B cell (primary cell): Measurements from ENCODE around the gene MRPL52. TPM values are rescaled to one million over a fixed set of nuclear protein-coding genes. Genes with fewer than 3 reads are reported as not detected.

Experiments
- ATAC-seq: fragments of 200-7000 bp; cut with Tn5 transposase; one replicate; pipeline ENCODE4 v1.10.0; 2021; ENCODE audit warnings: low read depth, mild to moderate bottlenecking, moderate number of reproducible peaks, moderate library complexity
- CTCF ChIA-PET: fragments of 350-600 bp; sonication (Branson Sonifier 250); formaldehyde crosslinking; loops from one replicate; lab custom pipeline; 2021; ENCODE audit warnings: antibody characterized with exemption, inconsistent platforms; lab: Charles Lee
- POLR2A ChIA-PET: fragments of 350-600 bp; sonication (Branson Sonifier 250); formaldehyde crosslinking; loops from one replicate; lab custom pipeline; 2021; ENCODE audit warnings: antibody characterized with exemption; lab: Charles Lee
- DNase-seq: peaks from one replicate; pipeline ENCODE4 v3.0.0; 2013
- H2AFZ ChIP-seq: 2 replicates; pipeline ENCODE4 v1.6.1; 2012; ENCODE audit warnings: mild to moderate bottlenecking, low read depth, low read length; ENCODE audit not compliant: insufficient read depth, poor library complexity, severe bottlenecking
- H3K27ac ChIP-seq, 2 donors: 1 replicate in 1 of 2; 2 replicates in 1 of 2; pipeline ENCODE4 v1.5.1; 2012 to 2013; ENCODE audit warnings: low read length in 2 of 2, mild to moderate bottlenecking in 2 of 2, moderate library complexity in 1 of 2
- H3K27me3 ChIP-seq, 4 experiments: fragments of 200-600 bp in 1 of 4; sonication (generic) in 1 of 4; replicated peaks in 1 of 4; 1 replicate in 2 of 4; 2 replicates in 2 of 4; pipeline versions ENCODE4 v1.6.1 to v1.7.0; 2013 to 2016; ENCODE audit warnings: low read length in 3 of 4, mild to moderate bottlenecking in 2 of 4, mixed read lengths in 1 of 4, moderate library complexity in 1 of 4; ENCODE audit not compliant: insufficient read depth in 4 of 4, control insufficient read depth in 3 of 4; ENCODE audit errors: control extremely low read depth in 1 of 4
- H3K36me3 ChIP-seq, 2 experiments: replicated peaks in 1 of 2; 1 replicate in 1 of 2; 2 replicates in 1 of 2; pipeline versions ENCODE4 v1.6.1 to v1.7.1; 2013; ENCODE audit warnings: low read length in 1 of 2; ENCODE audit not compliant: insufficient read depth in 2 of 2, control insufficient read depth in 1 of 2; ENCODE audit errors: control extremely low read depth in 1 of 2, extremely low read depth in 1 of 2
- H3K4me1 ChIP-seq, 2 donors: fragments of 200-600 bp in 1 of 2; sonication (generic) in 1 of 2; 1 replicate in 1 of 2; 2 replicates in 1 of 2; pipeline versions ENCODE4 v1.5.1 to v1.6.1; 2013 to 2017; ENCODE audit warnings: low read length in 2 of 2; ENCODE audit not compliant: control insufficient read depth in 2 of 2, insufficient read depth in 2 of 2
- H3K4me2 ChIP-seq: replicated peaks from 2 replicates; pipeline ENCODE3; 2012; ENCODE audit warnings: mild to moderate bottlenecking, low read depth, low read length; ENCODE audit not compliant: poor library complexity, severe bottlenecking
- H3K4me3 ChIP-seq, 5 experiments: fragments of 200-600 bp in 1 of 5; sonication (generic) in 1 of 5; 1 replicate in 3 of 5; 2 replicates in 2 of 5; pipeline versions ENCODE4 v1.5.1 to v1.7.0; 2011 to 2016; ENCODE audit warnings: low read length in 4 of 5, mild to moderate bottlenecking in 4 of 5, low read depth in 2 of 5, control low read depth in 1 of 5, moderate library complexity in 1 of 5; ENCODE audit not compliant: insufficient read depth in 1 of 5; ENCODE audit errors: control extremely low read depth in 1 of 5, extremely low read depth in 1 of 5
- H3K79me2 ChIP-seq: fragments of 200-600 bp; sonication (generic); one replicate; pipeline ENCODE4 v1.6.0; 2016; ENCODE audit warnings: low read length; ENCODE audit not compliant: control insufficient read depth, insufficient read depth
- H3K9ac ChIP-seq: fragments of 200-600 bp; sonication (generic); 2 replicates; pipeline ENCODE4 v1.6.1; 2017; ENCODE audit warnings: mild to moderate bottlenecking, low read length, moderate library complexity
- H3K9me3 ChIP-seq, 3 donors: one replicate each; pipeline versions ENCODE4 v1.6.1 to v1.7.1; 2013; ENCODE audit warnings: low read length in 2 of 3; ENCODE audit not compliant: control insufficient read depth in 2 of 3, insufficient read depth in 1 of 3; ENCODE audit errors: control extremely low read depth in 1 of 3
- H4K20me1 ChIP-seq: 2 replicates; pipeline ENCODE4 v1.6.0; 2012; ENCODE audit warnings: mild to moderate bottlenecking, low read length; ENCODE audit not compliant: insufficient read depth, control insufficient read depth, poor library complexity, severe bottlenecking
- H3K27ac Mint-ChIP-seq: one replicate; pipeline ENCODE4 v1.8.0; 2021; ENCODE audit warnings: mixed read lengths
- H3K27me3 Mint-ChIP-seq: one replicate; pipeline ENCODE4 v1.8.0; 2021; ENCODE audit warnings: mixed read lengths
- H3K4me1 Mint-ChIP-seq: one replicate; pipeline ENCODE4 v1.8.0; 2021; ENCODE audit warnings: mixed read lengths
- H3K4me3 Mint-ChIP-seq: one replicate; pipeline ENCODE4 v1.8.0; 2021; ENCODE audit warnings: mixed read lengths
- H3K9me3 Mint-ChIP-seq: one replicate; pipeline ENCODE4 v1.8.0; 2022; ENCODE audit warnings: mixed read lengths; ENCODE audit not compliant: insufficient read depth
- EZH2 ChIP-seq: IDR thresholded peaks from 2 replicates; pipeline ENCODE4 v1.6.1; 2012; ENCODE audit warnings: borderline replicate concordance, low read depth, mild to moderate bottlenecking, moderate library complexity, low read length; ENCODE audit not compliant: insufficient read depth, poor library complexity, severe bottlenecking
- WGBS: methylation state at CpG from one replicate; pipeline ENCODE4 v1.1.5; 2013; ENCODE audit warnings: missing lambda C conversion rate; ENCODE audit not compliant: insufficient coverage; 5-methylcytosine and 5-hydroxymethylcytosine counted together
- intact Hi-C: fragments of 100-400 bp; cut with micrococcal nuclease; formaldehyde crosslinking; loops from one replicate; pipeline ENCODE4 v1.10.0; 2022
- polyA plus RNA-seq: library from polyadenylated mRNA; depleted of rRNA; stranded (reverse); fragments of >200 nt; gene quantifications from 2 replicates; pipeline ENCODE4 v1.2.3, GENCODE V29; 2012
- small RNA-seq: library from RNA; depleted of rRNA; stranded (forward); fragments of <200 nt; gene quantifications from one replicate; pipeline ENCODE3, GENCODE V24; 2012; ENCODE audit warnings: low replicate concordance, low read depth; ENCODE audit not compliant: insufficient read length
- total RNA-seq, 2 donors: library from RNA; stranded (reverse); fragments of 120-200 nt in 1 of 2; gene quantifications; 1 replicate in 1 of 2; 2 replicates in 1 of 2; pipeline versions ENCODE4 v1.2.3 to v1.2.4, GENCODE V29; 2013 to 2022
- TF ChIP-seq, protein P1 (sequence below): fragments of 200-600 bp; IDR thresholded peaks from one replicate; pipeline ENCODE4 v1.8.0; 2022; ENCODE audit warnings: antibody characterized with exemption, mild to moderate bottlenecking

Gene MRPL52
- total and polyA plus RNA-seq, 2 donors (not counting 1 experiment from before 2014, with no cell fraction given): 37.4 to 91.6 TPM

DNA sequence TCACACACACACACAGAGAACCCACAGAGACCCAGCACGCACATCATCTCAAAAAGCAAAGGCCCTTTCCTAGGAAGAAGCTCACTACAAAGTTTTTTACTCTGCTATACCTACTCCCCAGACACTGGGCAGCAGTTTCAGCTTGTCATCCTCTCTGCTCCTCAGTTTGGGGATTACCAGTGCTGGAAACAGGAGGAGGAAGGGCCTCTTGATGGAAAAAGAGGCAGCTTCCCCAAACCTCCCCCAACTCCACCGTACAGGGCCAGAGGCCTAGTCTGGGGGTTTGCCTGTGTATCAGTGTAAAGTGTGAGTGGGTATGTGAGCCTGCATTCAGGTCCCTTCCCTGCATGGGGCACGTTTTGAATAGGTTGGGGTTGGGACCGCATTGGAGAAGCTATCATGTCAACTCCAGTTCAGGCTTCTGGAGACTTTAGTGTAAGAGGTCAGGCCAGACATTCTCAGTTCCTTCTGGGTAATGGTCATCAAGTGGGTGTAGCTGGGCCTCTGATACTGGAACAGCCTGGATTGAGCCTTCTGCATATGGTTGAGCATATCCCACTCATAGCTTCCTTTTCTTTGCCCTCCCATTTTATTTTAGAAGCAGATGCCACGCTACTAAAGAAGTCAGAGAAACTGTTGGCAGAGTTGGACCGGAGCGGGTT is 54.5 kb downstream of the MRPL52 start:
- no peaks in the 10 kb centered on the region for H3K27me3 Mint-ChIP-seq
- intact Hi-C loops: no loop called here
- Histone ChIP-seq H3K9ac (no peak overlapping the region), H3K27me3 (no peaks in the 10 kb centered on the region), H4K20me1 (no peaks in the 10 kb centered on the region), H3K36me3 (peaks cover 0 to 7% of the 10 kb centered on the region in 2 experiments), H3K9me3 (no peaks in the 10 kb centered on the region), H3K4me3 (no peak overlapping the region), H3K4me2 (no peak overlapping the region), H2AFZ (no peak overlapping the region), H3K27ac (no peak overlapping the region), H3K4me1 (peaks cover 44 to 72% of the 10 kb centered on the region in 2 donors), H3K79me2 (peaks cover 8% of the 10 kb centered on the region)
- no peaks in the 10 kb centered on the region for H3K9me3 Mint-ChIP-seq
- 100% methylated on average over 3 of the region's 7 CpGs for WGBS
- H3K4me3 Mint-ChIP-seq: no peak overlapping the region
- peak overlapping the region; percentile 43 for H3K27ac Mint-ChIP-seq
- ChIA-PET POLR2A (interaction anchor here (0.8 to 5.3 kb wide), 5 partner anchors 13 to 437 kb away, joined by 3 to 61 read pairs (median 3); partner anchors contain the start of genes LRP10, PABPN1 and RBM23), CTCF (interaction anchor here (1.4 to 7.0 kb wide), 6 partner anchors 12 to 98 kb away, joined by 3 to 101 read pairs (median 11); partner anchors contain the start of genes AJUBA and LRP10)
- no peak for TF ChIP-seq EZH2
- TF ChIP-seq, protein P1, sequence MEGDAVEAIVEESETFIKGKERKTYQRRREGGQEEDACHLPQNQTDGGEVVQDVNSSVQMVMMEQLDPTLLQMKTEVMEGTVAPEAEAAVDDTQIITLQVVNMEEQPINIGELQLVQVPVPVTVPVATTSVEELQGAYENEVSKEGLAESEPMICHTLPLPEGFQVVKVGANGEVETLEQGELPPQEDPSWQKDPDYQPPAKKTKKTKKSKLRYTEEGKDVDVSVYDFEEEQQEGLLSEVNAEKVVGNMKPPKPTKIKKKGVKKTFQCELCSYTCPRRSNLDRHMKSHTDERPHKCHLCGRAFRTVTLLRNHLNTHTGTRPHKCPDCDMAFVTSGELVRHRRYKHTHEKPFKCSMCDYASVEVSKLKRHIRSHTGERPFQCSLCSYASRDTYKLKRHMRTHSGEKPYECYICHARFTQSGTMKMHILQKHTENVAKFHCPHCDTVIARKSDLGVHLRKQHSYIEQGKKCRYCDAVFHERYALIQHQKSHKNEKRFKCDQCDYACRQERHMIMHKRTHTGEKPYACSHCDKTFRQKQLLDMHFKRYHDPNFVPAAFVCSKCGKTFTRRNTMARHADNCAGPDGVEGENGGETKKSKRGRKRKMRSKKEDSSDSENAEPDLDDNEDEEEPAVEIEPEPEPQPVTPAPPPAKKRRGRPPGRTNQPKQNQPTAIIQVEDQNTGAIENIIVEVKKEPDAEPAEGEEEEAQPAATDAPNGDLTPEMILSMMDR: no peak
- DNase-seq (no peak), ATAC-seq (no peak)
- H3K4me1 Mint-ChIP-seq: peaks cover 64% of the 10 kb centered on the region

Small RNA genes lying within 50 kb of the gene (small RNA-seq; reads per million reads assigned to genes)
- gene RF00019: not detected

Other genes starting within 250 kb of the MRPL52 start
- 76.1 and 77.4 TPM in 2 replicates for gene DAD1, start 240.7 kb upstream of the MRPL52 start, total RNA-seq
- gene DAD1, start 240.7 kb upstream of the MRPL52 start, polyA plus RNA-seq: 83.0 and 114 TPM in 2 replicates
- 21.8 and 22.7 TPM in 2 replicates for gene ABHD4, start 231.6 kb upstream of the MRPL52 start, total RNA-seq
- gene ABHD4, start 231.6 kb upstream of the MRPL52 start, polyA plus RNA-seq: 10.5 and 12.2 TPM in 2 replicates
- not detected in 2 replicates for gene OR6J1, start 185.5 kb upstream of the MRPL52 start, total RNA-seq
- not detected in 2 replicates for gene OR6J1, start 185.5 kb upstream of the MRPL52 start, polyA plus RNA-seq
- gene OXA1L, start 63.2 kb upstream of the MRPL52 start, total RNA-seq: 186 and 201 TPM in 2 replicates
- 147 and 150 TPM in 2 replicates for gene OXA1L, start 63.2 kb upstream of the MRPL52 start, polyA plus RNA-seq
- 50.0 and 59.5 TPM in 2 replicates for gene SLC7A7, start 14.5 kb upstream of the MRPL52 start, total RNA-seq
- 18.7 and 33.4 TPM in 2 replicates for gene SLC7A7, start 14.5 kb upstream of the MRPL52 start, polyA plus RNA-seq
- gene MMP14, start 6.7 kb downstream of the MRPL52 start, total RNA-seq: 3.5 and 5.2 TPM in 2 replicates
- 1.0 and 2.2 TPM in 2 replicates for gene MMP14, start 6.7 kb downstream of the MRPL52 start, polyA plus RNA-seq
- gene LRP10, start 41.9 kb downstream of the MRPL52 start, total RNA-seq: 99.7 and 104 TPM in 2 replicates
- 79.2 and 120 TPM in 2 replicates for gene LRP10, start 41.9 kb downstream of the MRPL52 start, polyA plus RNA-seq
- 5.5 and 5.6 TPM in 2 replicates for gene REM2, start 53.3 kb downstream of the MRPL52 start, total RNA-seq
- gene REM2, start 53.3 kb downstream of the MRPL52 start, polyA plus RNA-seq: 12.9 and 21.7 TPM in 2 replicates
- gene RBM23, start 89.3 kb downstream of the MRPL52 start, total RNA-seq: 165 and 188 TPM in 2 replicates
- gene RBM23, start 89.3 kb downstream of the MRPL52 start, polyA plus RNA-seq: 60.7 and 114 TPM in 2 replicates
- gene PRMT5, start 99.5 kb downstream of the MRPL52 start, total RNA-seq: 38.8 and 48.6 TPM in 2 replicates
- gene PRMT5, start 99.5 kb downstream of the MRPL52 start, polyA plus RNA-seq: 44.0 and 50.4 TPM in 2 replicates
- 33.1 and 39.3 TPM in 2 replicates for gene HAUS4, start 127.2 kb downstream of the MRPL52 start, total RNA-seq
- gene HAUS4, start 127.2 kb downstream of the MRPL52 start, polyA plus RNA-seq: 28.4 and 33.6 TPM in 2 replicates
- gene AJUBA, start 152.7 kb downstream of the MRPL52 start, total RNA-seq: 0.83 and 1.6 TPM in 2 replicates
- gene AJUBA, start 152.7 kb downstream of the MRPL52 start, polyA plus RNA-seq: 0.14 TPM in 1 of 2 replicates, not detected in the other
- 17.9 and 19.4 TPM in 2 replicates for gene C14orf93, start 180.3 kb downstream of the MRPL52 start, total RNA-seq
- gene C14orf93, start 180.3 kb downstream of the MRPL52 start, polyA plus RNA-seq: 26.8 and 29.4 TPM in 2 replicates
- 29.0 and 31.9 TPM in 2 replicates for gene PSMB5, start 205.0 kb downstream of the MRPL52 start, total RNA-seq
- 10.7 and 16.5 TPM in 2 replicates for gene PSMB5, start 205.0 kb downstream of the MRPL52 start, polyA plus RNA-seq
- not detected in 2 replicates for gene PSMB11, start 212.3 kb downstream of the MRPL52 start, total RNA-seq
- not detected in 2 replicates for gene PSMB11, start 212.3 kb downstream of the MRPL52 start, polyA plus RNA-seq
- 0.96 and 1.2 TPM in 2 replicates for gene CDH24, start 227.6 kb downstream of the MRPL52 start, total RNA-seq
- gene CDH24, start 227.6 kb downstream of the MRPL52 start, polyA plus RNA-seq: 1.0 and 2.1 TPM in 2 replicates